ENCODE results near the gene PTPRU.

The PTPRU gene

GRCh38 chr1:29338908-29339575, 102.7 kb downstream of the PTPRU start:
- no peaks in the 10 kb centered on the region for H3K27me3 ChIP-seq (ENCODE audit: low read length)
- no peaks in the 10 kb centered on the region for H3K36me3 ChIP-seq (ENCODE audit: low read length)
- no peaks in the 10 kb centered on the region for H3K9me2 ChIP-seq (replicated peaks; ENCODE audit: insufficient read depth, low read length)
- H3K4me2 ChIP-seq (ENCODE audit: low read depth, low read length, poor library complexity, severe bottlenecking) = no peak overlapping the region
- no peak overlapping the region for H3K27ac ChIP-seq (ENCODE audit: low read depth, low read length)
- no peaks in the 10 kb centered on the region for H3K9me3 ChIP-seq (ENCODE audit: insufficient read depth, low read length)
- H3K79me2 ChIP-seq (ENCODE audit: insufficient read depth, low read length) = no peaks in the 10 kb centered on the region
- TF ChIP-seq CTCF (IDR thresholded peaks at IDR 0.05; ENCODE audit: insufficient read depth, low read length, poor library complexity, severe bottlenecking) (no peak), EZH2phosphoT487 (conservative IDR thresholded peaks at IDR 0.05; ENCODE audit: low read length) (no peak)
- H3K4me3 ChIP-seq (ENCODE audit: insufficient read depth, low read length, poor library complexity, severe bottlenecking) = no peak overlapping the region
- no peak overlapping the region for H2AFZ ChIP-seq (ENCODE audit: low read depth, low read length, severe bottlenecking)
- no peak overlapping the region for H3K9ac ChIP-seq (ENCODE audit: low read length)
- H3F3A ChIP-seq (ENCODE audit: insufficient read depth) = no peaks in the 10 kb centered on the region
- H4K20me1 ChIP-seq (ENCODE audit: low read depth, low read length) = no peaks in the 10 kb centered on the region

GRCh38 chr1:29341936-29342335, 105.6 kb downstream of the PTPRU start:
- TF ChIP-seq EZH2phosphoT487 (conservative IDR thresholded peaks at IDR 0.05; ENCODE audit: low read length) (no peak), CTCF (IDR thresholded peaks at IDR 0.05; ENCODE audit: insufficient read depth, low read length, poor library complexity, severe bottlenecking) (no peak)
- Histone ChIP-seq H3K9ac (ENCODE audit: low read length) (no peak overlapping the region), H3K9me2 (replicated peaks; ENCODE audit: insufficient read depth, low read length) (no peaks in the 10 kb centered on the region), H2AFZ (ENCODE audit: low read depth, low read length, severe bottlenecking) (no peak overlapping the region), H3K36me3 (ENCODE audit: low read length) (no peaks in the 10 kb centered on the region), H3K4me3 (ENCODE audit: insufficient read depth, low read length, poor library complexity, severe bottlenecking) (no peak overlapping the region), H3K79me2 (ENCODE audit: insufficient read depth, low read length) (no peaks in the 10 kb centered on the region), H4K20me1 (ENCODE audit: low read depth, low read length) (no peaks in the 10 kb centered on the region), H3K4me2 (ENCODE audit: low read depth, low read length, poor library complexity, severe bottlenecking) (no peak overlapping the region), H3F3A (ENCODE audit: insufficient read depth) (no peaks in the 10 kb centered on the region), H3K9me3 (ENCODE audit: insufficient read depth, low read length) (no peaks in the 10 kb centered on the region), H3K27me3 (ENCODE audit: low read length) (no peaks in the 10 kb centered on the region), H3K27ac (ENCODE audit: low read depth, low read length) (no peak overlapping the region)

DNA sequence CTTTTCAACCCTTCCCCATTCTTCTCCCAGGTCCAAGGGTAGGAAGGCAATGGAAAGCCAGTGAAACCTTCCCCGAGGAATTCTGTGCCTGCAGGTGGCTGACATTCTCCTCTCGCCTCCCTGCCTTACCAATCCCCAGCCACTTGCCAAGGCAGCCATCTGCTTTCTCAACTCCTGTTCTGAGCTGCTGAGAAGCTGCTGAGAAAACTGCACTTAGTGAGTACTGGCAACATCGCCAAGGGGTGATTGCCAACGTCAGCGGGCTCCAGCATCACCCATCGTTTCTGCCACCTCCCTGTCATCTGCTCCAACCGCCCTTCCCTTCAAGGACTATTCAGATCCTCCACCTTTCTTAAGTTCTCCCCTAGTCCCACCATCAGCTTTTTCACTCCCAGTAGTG, 106.0 kb downstream of the PTPRU start:
- Histone ChIP-seq H3K9me2 (replicated peaks; ENCODE audit: insufficient read depth, low read length) (no peaks in the 10 kb centered on the region), H2AFZ (ENCODE audit: low read depth, low read length, severe bottlenecking) (no peak overlapping the region), H3K9ac (ENCODE audit: low read length) (no peak overlapping the region), H3K79me2 (ENCODE audit: insufficient read depth, low read length) (no peaks in the 10 kb centered on the region), H3K27ac (ENCODE audit: low read depth, low read length) (no peak overlapping the region), H4K20me1 (ENCODE audit: low read depth, low read length) (no peaks in the 10 kb centered on the region), H3K36me3 (ENCODE audit: low read length) (no peaks in the 10 kb centered on the region), H3K27me3 (ENCODE audit: low read length) (no peaks in the 10 kb centered on the region), H3F3A (ENCODE audit: insufficient read depth) (no peaks in the 10 kb centered on the region), H3K4me3 (ENCODE audit: insufficient read depth, low read length, poor library complexity, severe bottlenecking) (no peak overlapping the region), H3K9me3 (ENCODE audit: insufficient read depth, low read length) (no peaks in the 10 kb centered on the region), H3K4me2 (ENCODE audit: low read depth, low read length, poor library complexity, severe bottlenecking) (no peak overlapping the region)
- TF ChIP-seq CTCF (IDR thresholded peaks at IDR 0.05; ENCODE audit: insufficient read depth, low read length, poor library complexity, severe bottlenecking) (no peak), EZH2phosphoT487 (conservative IDR thresholded peaks at IDR 0.05; ENCODE audit: low read length) (no peak)
